Mammary epithelial cell (primary cell): Measurements from ENCODE around the gene RIN1.

Source experiments
- EZH2 ChIP-seq: IDR thresholded peaks from 2 replicates; pipeline ENCODE4 v1.6.1; 2012; ENCODE audit warnings: low read length, inconsistent platforms, borderline replicate concordance
- TF ChIP-seq, protein P1 (sequence below), 2 donors: IDR thresholded peaks in 1 of 2; conservative IDR thresholded peaks in 1 of 2; 2 replicates each; pipeline ENCODE4 v1.5.1; 2011 to 2012; ENCODE audit warnings: inconsistent platforms in 2 of 2, low read length in 2 of 2, mild to moderate bottlenecking in 2 of 2, control low read depth in 1 of 2, low read depth in 1 of 2; ENCODE audit not compliant: insufficient read depth in 1 of 2; ENCODE audit errors: extremely low read depth in 1 of 2

GRCh38 chr11:66337103-66337899 lies 1.1 kb upstream of the RIN1 start:
- TF ChIP-seq, protein P1, sequence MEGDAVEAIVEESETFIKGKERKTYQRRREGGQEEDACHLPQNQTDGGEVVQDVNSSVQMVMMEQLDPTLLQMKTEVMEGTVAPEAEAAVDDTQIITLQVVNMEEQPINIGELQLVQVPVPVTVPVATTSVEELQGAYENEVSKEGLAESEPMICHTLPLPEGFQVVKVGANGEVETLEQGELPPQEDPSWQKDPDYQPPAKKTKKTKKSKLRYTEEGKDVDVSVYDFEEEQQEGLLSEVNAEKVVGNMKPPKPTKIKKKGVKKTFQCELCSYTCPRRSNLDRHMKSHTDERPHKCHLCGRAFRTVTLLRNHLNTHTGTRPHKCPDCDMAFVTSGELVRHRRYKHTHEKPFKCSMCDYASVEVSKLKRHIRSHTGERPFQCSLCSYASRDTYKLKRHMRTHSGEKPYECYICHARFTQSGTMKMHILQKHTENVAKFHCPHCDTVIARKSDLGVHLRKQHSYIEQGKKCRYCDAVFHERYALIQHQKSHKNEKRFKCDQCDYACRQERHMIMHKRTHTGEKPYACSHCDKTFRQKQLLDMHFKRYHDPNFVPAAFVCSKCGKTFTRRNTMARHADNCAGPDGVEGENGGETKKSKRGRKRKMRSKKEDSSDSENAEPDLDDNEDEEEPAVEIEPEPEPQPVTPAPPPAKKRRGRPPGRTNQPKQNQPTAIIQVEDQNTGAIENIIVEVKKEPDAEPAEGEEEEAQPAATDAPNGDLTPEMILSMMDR (conservative IDR thresholded peaks at IDR 0.05 in 1 of 2, IDR thresholded peaks at IDR 0.05 in 1 of 2; ENCODE audit: extremely low read depth in 1 of 2, insufficient read depth in 1 of 2, low read depth in 1 of 2, low read length in 2 of 2) = no peak
- no peak for TF ChIP-seq EZH2
